T1000 (cell line): ENCODE measurements around the gene NFIA.
A peak's percentile ranks its signal among the peaks of the same experiment; 100 is the strongest.

Experiments used
- DNase-seq: peaks from one replicate; lab custom pipeline; 2025; ENCODE audit warnings: mixed read lengths; lab: John Stamatoyannopoulos, UW

NFIA gene

GRCh38 chr1:61130338-61131000 lies 48.1 kb downstream of the NFIA start:
- DNase-seq: no peak

- no peak for DNase-seq
These were observed 48.9 kb downstream of the NFIA start for GRCh38 chr1:61131248-61131647.

GRCh38 chr1:61131716-61132115 lies 49.4 kb downstream of the NFIA start:
- no peak for DNase-seq

GRCh38 chr1:61132176-61132638 lies 49.8 kb downstream of the NFIA start:
- DNase-seq: no peak

GRCh38 chr1:61132645-61133334 lies 50.4 kb downstream of the NFIA start:
- DNase-seq: no peak

- DNase-seq: no peak
These were observed 51.1 kb downstream of the NFIA start for GRCh38 chr1:61133335-61134019.

GRCh38 chr1:61135291-61135690 lies 52.9 kb downstream of the NFIA start:
- DNase-seq: no peak

- DNase-seq: no peak
These were observed 55.9 kb downstream of the NFIA start for GRCh38 chr1:61138305-61138704.

GRCh38 chr1:61138921-61139774 lies 56.8 kb downstream of the NFIA start:
- DNase-seq: peak; percentile 7

GRCh38 chr1:61139775-61140549 lies 57.6 kb downstream of the NFIA start:
- DNase-seq: no peak

- no peak for DNase-seq
These were observed 58.4 kb downstream of the NFIA start for GRCh38 chr1:61140778-61141177.

GRCh38 chr1:61141288-61142042 lies 59.1 kb downstream of the NFIA start:
- DNase-seq: no peak

- DNase-seq: no peak
These were observed 59.7 kb downstream of the NFIA start for GRCh38 chr1:61142043-61142440.

- DNase-seq: no peak
These were observed 60.6 kb downstream of the NFIA start for GRCh38 chr1:61142726-61143500.

GRCh38 chr1:61143821-61144424 lies 61.6 kb downstream of the NFIA start:
- DNase-seq: no peak

- no peak for DNase-seq
These were observed 66.9 kb downstream of the NFIA start for GRCh38 chr1:61149010-61149860.

- DNase-seq: no peak
These were observed 69.2 kb downstream of the NFIA start for GRCh38 chr1:61151565-61151964.

- DNase-seq: no peak
These were observed 69.7 kb downstream of the NFIA start for GRCh38 chr1:61152066-61152465.
